Gastroesophageal sphincter (tissue), 3 donors: Measurements from ENCODE around the gene BANP.

Experiments
- POLR2A ChIP-seq, 2 donors: fragments of 450-650 bp; IDR thresholded peaks; one replicate each; pipeline ENCODE4 v1.6.1; 2017; ENCODE audit warnings: antibody characterized with exemption in 2 of 2, mild to moderate bottlenecking in 2 of 2, moderate library complexity in 1 of 2
- POLR2AphosphoS5 ChIP-seq: sonication (generic); formaldehyde crosslinking; IDR thresholded peaks from one replicate; pipeline ENCODE4 v1.6.1; 2017; ENCODE audit warnings: antibody characterized with exemption
- TF ChIP-seq, protein P1 (sequence below), 4 experiments: fragments of 200-600 bp in 2 of 4; fragments of 450-650 bp in 2 of 4; sonication (generic) in 1 of 4; IDR thresholded peaks; one replicate each; pipeline ENCODE4 v1.5.1; 2017 to 2019; ENCODE audit warnings: antibody characterized with exemption in 4 of 4, mild to moderate bottlenecking in 2 of 4, moderate library complexity in 2 of 4

DNA sequence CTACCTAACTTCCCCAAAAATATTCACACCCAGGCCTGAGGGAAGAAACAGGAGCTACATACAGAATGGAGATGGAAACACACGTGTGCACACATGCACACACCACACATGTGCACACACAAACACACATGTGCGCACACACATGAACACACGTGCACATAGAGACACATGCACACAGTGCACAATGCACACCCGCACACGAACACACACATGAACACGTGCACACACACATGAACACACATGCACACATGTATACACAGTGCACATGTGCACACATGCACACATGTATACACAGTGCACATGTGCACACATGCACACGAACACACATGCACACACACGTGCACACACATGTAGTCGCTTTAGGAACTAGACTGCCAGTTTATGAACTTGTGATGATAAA lies 33.7 kb upstream of the BANP start:
- TF ChIP-seq, protein P1, sequence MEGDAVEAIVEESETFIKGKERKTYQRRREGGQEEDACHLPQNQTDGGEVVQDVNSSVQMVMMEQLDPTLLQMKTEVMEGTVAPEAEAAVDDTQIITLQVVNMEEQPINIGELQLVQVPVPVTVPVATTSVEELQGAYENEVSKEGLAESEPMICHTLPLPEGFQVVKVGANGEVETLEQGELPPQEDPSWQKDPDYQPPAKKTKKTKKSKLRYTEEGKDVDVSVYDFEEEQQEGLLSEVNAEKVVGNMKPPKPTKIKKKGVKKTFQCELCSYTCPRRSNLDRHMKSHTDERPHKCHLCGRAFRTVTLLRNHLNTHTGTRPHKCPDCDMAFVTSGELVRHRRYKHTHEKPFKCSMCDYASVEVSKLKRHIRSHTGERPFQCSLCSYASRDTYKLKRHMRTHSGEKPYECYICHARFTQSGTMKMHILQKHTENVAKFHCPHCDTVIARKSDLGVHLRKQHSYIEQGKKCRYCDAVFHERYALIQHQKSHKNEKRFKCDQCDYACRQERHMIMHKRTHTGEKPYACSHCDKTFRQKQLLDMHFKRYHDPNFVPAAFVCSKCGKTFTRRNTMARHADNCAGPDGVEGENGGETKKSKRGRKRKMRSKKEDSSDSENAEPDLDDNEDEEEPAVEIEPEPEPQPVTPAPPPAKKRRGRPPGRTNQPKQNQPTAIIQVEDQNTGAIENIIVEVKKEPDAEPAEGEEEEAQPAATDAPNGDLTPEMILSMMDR (IDR thresholded peaks at IDR 0.05): no peak
- TF ChIP-seq POLR2A (IDR thresholded peaks at IDR 0.05) (no peak), POLR2AphosphoS5 (no peak)
